GM21786 (cell line): Measurements from ENCODE around the gene CSF3R.
A peak's percentile ranks its signal among the peaks of the same experiment; 100 is the strongest.
"Not testable (repeated sequence)": the region's sequence is repeated elsewhere in the genome, so short reads cannot be mapped to it uniquely, and the experiment has no call there.

ENCODE experiments used
- ATAC-seq: cut with Tn5 transposase; IDR thresholded peaks from one replicate; pipeline ENCODE4 v1.9.1; 2021; ENCODE audit not compliant: unreplicated experiment

CSF3R gene

GRCh38 chr1:36484099-36484498 is 1.4 kb upstream of the CSF3R start:
- ATAC-seq = no peak

GRCh38 chr1:36481771-36482723 is 666 bp downstream of the CSF3R start:
- ATAC-seq = no peak

GRCh38 chr1:36481091-36481490 is 1.6 kb downstream of the CSF3R start:
- ATAC-seq = no peak

- ATAC-seq = no peak
Observed at GRCh38 chr1:36480161-36480560, 2.6 kb downstream of the CSF3R start.

- ATAC-seq = no peak
Observed at GRCh38 chr1:36479505-36480051, 3.1 kb downstream of the CSF3R start.

- not testable (repeated sequence) for ATAC-seq
Observed at GRCh38 chr1:36477615-36478014, 5.1 kb downstream of the CSF3R start.

GRCh38 chr1:36476945-36477344 is 5.8 kb downstream of the CSF3R start:
- ATAC-seq = no peak

- ATAC-seq = no peak
Observed at GRCh38 chr1:36475910-36476604, 6.7 kb downstream of the CSF3R start.

GRCh38 chr1:36475341-36475740 is 7.4 kb downstream of the CSF3R start:
- ATAC-seq = no peak

- ATAC-seq = no peak
Observed at GRCh38 chr1:36472656-36473055, 10.1 kb downstream of the CSF3R start.

GRCh38 chr1:36471830-36472641 is 10.7 kb downstream of the CSF3R start:
- no peak for ATAC-seq

- no peak for ATAC-seq
Observed at GRCh38 chr1:36469163-36469562, 13.6 kb downstream of the CSF3R start.

GRCh38 chr1:36467700-36468455 is 14.8 kb downstream of the CSF3R start:
- ATAC-seq = no peak

GRCh38 chr1:36467027-36467410 is 15.7 kb downstream of the CSF3R start:
- ATAC-seq = no peak

GRCh38 chr1:36466370-36467026 is 16.2 kb downstream of the CSF3R start:
- no peak for ATAC-seq

- ATAC-seq = no peak
Observed at GRCh38 chr1:36465731-36466369, 16.9 kb downstream of the CSF3R start.

GRCh38 chr1:36464605-36465393 is 17.9 kb downstream of the CSF3R start:
- peak; percentile 30 for ATAC-seq

- ATAC-seq = peak; percentile 93
Observed at GRCh38 chr1:36463803-36464604, 18.7 kb downstream of the CSF3R start, which contains the start of gene MRPS15. Gene MRPS15 (minus strand): TSS chr1:36464384. CDS start chr1:36464275, 109 bp downstream.
